WERI-Rb-1 (cell line): ENCODE results near the gene ATRN.

Source experiments
- DNase-seq: peaks from one replicate; pipeline ENCODE4 v3.0.0-alpha.2; 2020
- H3K27ac ChIP-seq: fragments of 250-450 bp; sonication (Bioruptor Pico); 2 replicates; pipeline ENCODE4 v1.5.1; 2020; ENCODE audit warnings: mild to moderate bottlenecking, moderate library complexity
- H3K27me3 ChIP-seq: fragments of 250-450 bp; sonication (Bioruptor Pico); 2 replicates; pipeline ENCODE4 v1.5.1; 2021; ENCODE audit warnings: mild to moderate bottlenecking, low read depth, moderate library complexity; ENCODE audit not compliant: insufficient read depth, severe bottlenecking
- H3K36me3 ChIP-seq: fragments of 250-450 bp; sonication (Bioruptor Pico); 2 replicates; pipeline ENCODE4 v1.5.1; 2020; ENCODE audit warnings: mild to moderate bottlenecking, moderate library complexity
- H3K4me3 ChIP-seq: 2 replicates; pipeline ENCODE4 v1.5.1; 2011; ENCODE audit warnings: low read depth, mild to moderate bottlenecking, control low read depth, low read length
- H3K9me3 ChIP-seq: fragments of 250-450 bp; sonication (Bioruptor Pico); 2 replicates; pipeline ENCODE4 v1.5.1; 2021; ENCODE audit warnings: mild to moderate bottlenecking, moderate library complexity; ENCODE audit not compliant: severe bottlenecking
- CTCF ChIP-seq: IDR thresholded peaks from 2 replicates; pipeline ENCODE4 v1.5.1; 2011; ENCODE audit warnings: low read depth, mild to moderate bottlenecking, control low read depth, inconsistent platforms, low read length

The ATRN gene

GRCh38 chr20:3449319-3449718, 21.5 kb upstream of the ATRN start:
- H3K9me3 ChIP-seq = no peaks in the 10 kb centered on the region
- no peaks in the 10 kb centered on the region for H3K27me3 ChIP-seq
- H3K27ac ChIP-seq = no peak overlapping the region
- no peaks in the 10 kb centered on the region for H3K36me3 ChIP-seq
- no peak overlapping the region for H3K4me3 ChIP-seq
- no peak for DNase-seq
- TF ChIP-seq CTCF = no peak

GRCh38 chr20:3452136-3452535, 18.7 kb upstream of the ATRN start:
- no peak for DNase-seq
- Histone ChIP-seq H3K4me3 (no peak overlapping the region), H3K9me3 (no peaks in the 10 kb centered on the region), H3K27ac (no peak overlapping the region), H3K27me3 (no peaks in the 10 kb centered on the region), H3K36me3 (no peaks in the 10 kb centered on the region)
- TF ChIP-seq CTCF = no peak

GRCh38 chr20:3452690-3453089, 18.1 kb upstream of the ATRN start:
- H3K27ac ChIP-seq = no peak overlapping the region
- H3K9me3 ChIP-seq = no peaks in the 10 kb centered on the region
- no peak for TF ChIP-seq CTCF
- no peaks in the 10 kb centered on the region for H3K27me3 ChIP-seq
- H3K4me3 ChIP-seq = no peak overlapping the region
- no peaks in the 10 kb centered on the region for H3K36me3 ChIP-seq
- DNase-seq = no peak

GRCh38 chr20:3454831-3455230, 16.0 kb upstream of the ATRN start:
- TF ChIP-seq CTCF = no peak
- Histone ChIP-seq H3K27me3 (no peaks in the 10 kb centered on the region), H3K36me3 (no peaks in the 10 kb centered on the region), H3K9me3 (no peaks in the 10 kb centered on the region), H3K4me3 (no peak overlapping the region), H3K27ac (no peak overlapping the region)
- no peak for DNase-seq

- no peak overlapping the region for H3K4me3 ChIP-seq
- H3K36me3 ChIP-seq = no peaks in the 10 kb centered on the region
- TF ChIP-seq CTCF = no peak
- no peak for DNase-seq
- no peaks in the 10 kb centered on the region for H3K9me3 ChIP-seq
- H3K27ac ChIP-seq = no peak overlapping the region
- no peaks in the 10 kb centered on the region for H3K27me3 ChIP-seq
Measured at GRCh38 chr20:3456648-3457047, 14.2 kb upstream of the ATRN start.

GRCh38 chr20:3459881-3460307, 10.9 kb upstream of the ATRN start:
- H3K27ac ChIP-seq = no peak overlapping the region

More at GRCh38 chr20:3459881-3460307, 10.9 kb upstream of the ATRN start:
- Histone ChIP-seq H3K27me3 (no peaks in the 10 kb centered on the region), H3K9me3 (no peaks in the 10 kb centered on the region), H3K4me3 (no peak overlapping the region), H3K36me3 (no peaks in the 10 kb centered on the region)
- TF ChIP-seq CTCF = no peak
- no peak for DNase-seq
